Glutamatergic neuron (in vitro differentiated cells): ENCODE data around the gene BEAN1. TPM values are rescaled to one million over a fixed set of nuclear protein-coding genes. Genes with fewer than 3 reads are reported as not detected.

ENCODE experiments used
- DNase-seq: peaks from one replicate; pipeline ENCODE4 v3.0.0; 2022
- H3K27ac Mint-ChIP-seq: one replicate; pipeline ENCODE4 v1.8.0; 2020; ENCODE audit warnings: mild to moderate bottlenecking, mixed read lengths, inconsistent platforms; ENCODE audit not compliant: unreplicated experiment
- H3K27me3 Mint-ChIP-seq: one replicate; pipeline ENCODE4 v1.8.0; 2020; ENCODE audit warnings: mild to moderate bottlenecking, moderate library complexity, mixed read lengths, inconsistent platforms; ENCODE audit not compliant: unreplicated experiment
- H3K36me3 Mint-ChIP-seq: one replicate; pipeline ENCODE4 v1.8.0; 2020; ENCODE audit warnings: mild to moderate bottlenecking, mixed read lengths, inconsistent platforms; ENCODE audit not compliant: unreplicated experiment
- H3K4me1 Mint-ChIP-seq: one replicate; pipeline ENCODE4 v1.8.0; 2020; ENCODE audit warnings: mild to moderate bottlenecking, low read depth, mixed read lengths, inconsistent platforms; ENCODE audit not compliant: unreplicated experiment
- H3K4me3 Mint-ChIP-seq: one replicate; pipeline ENCODE4 v1.8.0; 2020; ENCODE audit warnings: mild to moderate bottlenecking, mixed read lengths, inconsistent platforms; ENCODE audit not compliant: unreplicated experiment
- H3K9me3 Mint-ChIP-seq: one replicate; pipeline ENCODE4 v1.8.0; 2020; ENCODE audit warnings: mild to moderate bottlenecking, moderate library complexity, mixed read lengths, inconsistent platforms; ENCODE audit not compliant: unreplicated experiment
- CTCF ChIP-seq: fragments of 200-600 bp; sonication (generic); IDR thresholded peaks from one replicate; pipeline ENCODE4 v1.5.0; 2021; ENCODE audit not compliant: partially characterized antibody, unreplicated experiment
- total RNA-seq: library from RNA; stranded (reverse); fragmentation: NEBNext Ultra II Directional; extraction: Animal tissue kit (Norgen Biotek cat#: 25700); gene quantifications from one replicate; pipeline ENCODE4 v1.2.1, GENCODE V29; 2021; ENCODE audit not compliant: unreplicated experiment

Gene BEAN1
- total RNA-seq, 1 donor from 2014 or later = 1.8 TPM

GRCh38 chr16:66478733-66479511 lies 51.8 kb downstream of the BEAN1 start:
- H3K9me3 Mint-ChIP-seq = peaks cover 4% of the 10 kb centered on the region
- no peaks in the 10 kb centered on the region for H3K36me3 Mint-ChIP-seq
- peak; percentile 49 for TF ChIP-seq CTCF
- peaks cover 5% of the 10 kb centered on the region for H3K4me1 Mint-ChIP-seq
- peak overlapping the region; percentile 47 for H3K4me3 Mint-ChIP-seq
- no peak overlapping the region for H3K27ac Mint-ChIP-seq
- DNase-seq = peak; percentile 63
- H3K27me3 Mint-ChIP-seq = peaks cover 9% of the 10 kb centered on the region

- no peaks in the 10 kb centered on the region for H3K36me3 Mint-ChIP-seq
- no peak overlapping the region for H3K27ac Mint-ChIP-seq
- H3K9me3 Mint-ChIP-seq = peaks cover 4% of the 10 kb centered on the region
- peaks cover 7% of the 10 kb centered on the region for H3K4me1 Mint-ChIP-seq
- no peak for DNase-seq
- peaks cover 8% of the 10 kb centered on the region for H3K27me3 Mint-ChIP-seq
- no peak overlapping the region for H3K4me3 Mint-ChIP-seq
- no peak for TF ChIP-seq CTCF
Measured at GRCh38 chr16:66479661-66480264, 52.7 kb downstream of the BEAN1 start.

GRCh38 chr16:66480265-66481080 lies 53.4 kb downstream of the BEAN1 start:
- no peak for TF ChIP-seq CTCF
- Mint-ChIP-seq H3K4me3 (no peak overlapping the region), H3K36me3 (no peaks in the 10 kb centered on the region), H3K27ac (no peak overlapping the region), H3K9me3 (peaks cover 4% of the 10 kb centered on the region), H3K4me1 (peaks cover 7% of the 10 kb centered on the region), H3K27me3 (peaks cover 6% of the 10 kb centered on the region)
- no peak for DNase-seq

GRCh38 chr16:66481081-66481942 lies 54.2 kb downstream of the BEAN1 start:
- no peak overlapping the region for H3K27ac Mint-ChIP-seq
- H3K9me3 Mint-ChIP-seq = peaks cover 4% of the 10 kb centered on the region
- TF ChIP-seq CTCF = no peak
- no peak overlapping the region for H3K4me3 Mint-ChIP-seq
- no peak for DNase-seq
- peaks cover 7% of the 10 kb centered on the region for H3K4me1 Mint-ChIP-seq
- peaks cover 5% of the 10 kb centered on the region for H3K27me3 Mint-ChIP-seq
- H3K36me3 Mint-ChIP-seq = no peaks in the 10 kb centered on the region
